ENCODE measurements around the gene ACTBL2. TPM values are rescaled to one million over a fixed set of nuclear protein-coding genes. Genes with fewer than 3 reads are reported as not detected.

The ACTBL2 gene
- total RNA-seq, 1 donor from 2014 or later, result not detected

DNA sequence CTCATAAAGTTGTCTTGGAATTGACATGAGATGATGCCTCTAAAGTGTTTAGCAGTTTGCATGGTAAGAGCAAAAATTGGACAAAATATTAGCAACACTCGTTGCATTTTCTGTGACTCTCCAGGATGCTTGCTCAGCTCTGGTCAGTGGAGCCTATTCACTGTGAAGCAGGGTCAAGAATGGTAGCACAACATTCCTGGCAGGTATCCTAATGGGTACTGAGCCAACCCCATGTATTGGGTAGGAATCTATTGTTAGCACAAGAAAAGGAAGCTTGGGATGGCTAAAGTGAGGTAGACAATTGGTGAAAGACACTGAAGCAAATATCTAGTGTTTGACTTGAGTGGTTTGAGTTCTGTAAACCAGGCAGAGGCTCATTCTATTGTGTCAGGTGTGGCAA is 10.4 kb upstream of the ACTBL2 start:
- Mint-ChIP-seq H3K27me3 (ENCODE audit: unreplicated experiment) (no peaks in the 10 kb centered on the region), H3K27ac (ENCODE audit: unreplicated experiment) (no peak overlapping the region), H3K9me3 (ENCODE audit: unreplicated experiment) (no peaks in the 10 kb centered on the region), H3K36me3 (ENCODE audit: unreplicated experiment) (no peaks in the 10 kb centered on the region), H3K4me3 (ENCODE audit: unreplicated experiment) (no peak overlapping the region), H3K4me1 (ENCODE audit: low read depth, unreplicated experiment) (no peaks in the 10 kb centered on the region)
- TF ChIP-seq, protein P1, sequence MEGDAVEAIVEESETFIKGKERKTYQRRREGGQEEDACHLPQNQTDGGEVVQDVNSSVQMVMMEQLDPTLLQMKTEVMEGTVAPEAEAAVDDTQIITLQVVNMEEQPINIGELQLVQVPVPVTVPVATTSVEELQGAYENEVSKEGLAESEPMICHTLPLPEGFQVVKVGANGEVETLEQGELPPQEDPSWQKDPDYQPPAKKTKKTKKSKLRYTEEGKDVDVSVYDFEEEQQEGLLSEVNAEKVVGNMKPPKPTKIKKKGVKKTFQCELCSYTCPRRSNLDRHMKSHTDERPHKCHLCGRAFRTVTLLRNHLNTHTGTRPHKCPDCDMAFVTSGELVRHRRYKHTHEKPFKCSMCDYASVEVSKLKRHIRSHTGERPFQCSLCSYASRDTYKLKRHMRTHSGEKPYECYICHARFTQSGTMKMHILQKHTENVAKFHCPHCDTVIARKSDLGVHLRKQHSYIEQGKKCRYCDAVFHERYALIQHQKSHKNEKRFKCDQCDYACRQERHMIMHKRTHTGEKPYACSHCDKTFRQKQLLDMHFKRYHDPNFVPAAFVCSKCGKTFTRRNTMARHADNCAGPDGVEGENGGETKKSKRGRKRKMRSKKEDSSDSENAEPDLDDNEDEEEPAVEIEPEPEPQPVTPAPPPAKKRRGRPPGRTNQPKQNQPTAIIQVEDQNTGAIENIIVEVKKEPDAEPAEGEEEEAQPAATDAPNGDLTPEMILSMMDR (IDR thresholded peaks at IDR 0.05; ENCODE audit: partially characterized antibody, unreplicated experiment), result no peak
- DNase-seq, result no peak

DNA sequence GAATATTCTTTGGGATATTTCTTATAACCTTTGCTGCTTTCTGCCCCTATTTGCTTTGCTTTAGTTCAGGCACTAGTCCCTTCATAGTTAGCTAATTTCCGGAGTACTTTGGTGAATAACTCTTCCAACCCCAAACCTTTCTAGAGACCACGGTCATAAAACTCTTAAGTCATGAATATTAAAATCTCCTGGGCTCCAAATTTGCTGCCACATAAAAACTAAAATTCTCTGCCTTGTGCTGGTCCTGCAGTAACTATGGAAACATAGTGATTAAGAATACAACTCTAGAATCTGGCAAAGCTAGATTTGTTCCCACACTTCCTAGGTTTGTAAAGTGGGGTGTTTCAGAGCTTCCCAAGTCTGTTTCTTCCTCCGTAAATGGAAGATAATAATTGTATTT is 10.0 kb upstream of the ACTBL2 start:
- no peak overlapping the region for H3K27ac Mint-ChIP-seq (ENCODE audit: unreplicated experiment)
- TF ChIP-seq, protein P1 (IDR thresholded peaks at IDR 0.05; ENCODE audit: partially characterized antibody, unreplicated experiment), result no peak
- DNase-seq, result no peak
- no peaks in the 10 kb centered on the region for H3K9me3 Mint-ChIP-seq (ENCODE audit: unreplicated experiment)
- no peaks in the 10 kb centered on the region for H3K4me1 Mint-ChIP-seq (ENCODE audit: low read depth, unreplicated experiment)
- no peaks in the 10 kb centered on the region for H3K27me3 Mint-ChIP-seq (ENCODE audit: unreplicated experiment)
- H3K4me3 Mint-ChIP-seq (ENCODE audit: unreplicated experiment), result no peak overlapping the region
- H3K36me3 Mint-ChIP-seq (ENCODE audit: unreplicated experiment), result no peaks in the 10 kb centered on the region

DNA sequence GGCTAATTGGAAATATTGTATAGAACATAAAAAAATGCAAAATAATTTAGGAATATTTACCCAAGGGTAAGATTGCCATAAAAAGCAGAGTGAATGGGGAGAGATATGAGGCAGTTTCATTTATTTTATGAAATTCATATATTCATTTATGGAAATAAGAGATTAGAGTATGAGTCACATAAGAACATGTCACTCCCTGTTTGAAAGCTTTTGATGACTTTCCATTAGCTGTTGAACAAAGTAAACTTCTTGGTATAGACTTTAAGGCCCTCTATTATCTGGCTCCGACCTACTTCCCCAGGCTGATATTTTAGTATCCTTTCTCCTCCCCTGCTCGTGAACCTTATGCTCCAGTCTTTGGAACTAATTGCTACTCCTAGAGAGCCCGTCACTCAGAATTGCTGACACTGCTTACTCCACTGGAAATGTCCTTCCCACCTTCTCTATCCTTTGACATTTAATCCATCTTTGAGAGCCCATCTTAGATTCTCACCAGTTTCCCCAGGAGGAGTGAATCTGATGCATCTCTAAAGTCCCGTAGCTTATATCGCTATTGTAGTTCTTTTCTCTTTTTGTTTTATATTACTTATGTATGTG is 8.9 kb upstream of the ACTBL2 start:
- TF ChIP-seq, protein P1 (IDR thresholded peaks at IDR 0.05; ENCODE audit: partially characterized antibody, unreplicated experiment), result no peak
- no peak for DNase-seq
- Mint-ChIP-seq H3K27ac (ENCODE audit: unreplicated experiment) (no peak overlapping the region), H3K36me3 (ENCODE audit: unreplicated experiment) (no peaks in the 10 kb centered on the region), H3K4me3 (ENCODE audit: unreplicated experiment) (no peak overlapping the region), H3K4me1 (ENCODE audit: low read depth, unreplicated experiment) (no peaks in the 10 kb centered on the region), H3K9me3 (ENCODE audit: unreplicated experiment) (no peaks in the 10 kb centered on the region), H3K27me3 (ENCODE audit: unreplicated experiment) (no peaks in the 10 kb centered on the region)

DNA sequence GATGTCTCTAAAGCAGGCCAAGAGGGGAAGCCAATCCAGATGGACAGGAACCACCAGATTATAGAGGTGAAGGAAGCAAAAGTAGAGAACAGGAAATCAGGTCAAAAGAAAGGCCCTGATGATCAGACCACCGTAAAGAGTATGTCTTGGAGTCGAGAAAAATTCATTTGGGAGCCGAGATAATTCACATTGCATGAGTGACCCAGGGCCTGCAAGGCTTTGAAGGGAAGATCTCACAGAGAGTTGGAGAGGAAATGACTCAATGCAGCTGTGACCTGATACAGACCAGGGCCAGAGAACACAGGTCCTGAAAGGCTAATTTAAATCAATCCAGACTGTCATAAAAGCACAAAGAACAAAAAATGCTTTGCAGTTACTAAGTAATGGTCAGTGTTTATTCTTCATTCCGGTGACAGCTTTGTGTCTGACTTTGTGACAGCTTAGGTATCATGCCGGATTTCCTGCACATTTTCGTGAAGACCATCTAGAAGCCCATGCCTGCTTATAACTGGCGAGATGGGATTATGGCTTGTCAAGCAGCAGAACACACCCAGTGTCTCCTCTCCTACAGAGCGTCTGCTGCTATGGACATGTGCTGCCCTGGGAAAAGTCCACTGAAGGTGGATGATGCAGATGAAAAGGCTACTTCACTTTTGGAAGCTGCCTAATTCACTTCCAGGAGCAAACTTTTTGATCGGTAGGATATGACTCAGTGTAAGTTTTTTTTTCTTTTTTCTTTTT is 5.8 kb upstream of the ACTBL2 start:
- H3K4me1 Mint-ChIP-seq (ENCODE audit: low read depth, unreplicated experiment), result peaks cover 5% of the 10 kb centered on the region
- no peak overlapping the region for H3K27ac Mint-ChIP-seq (ENCODE audit: unreplicated experiment)
- no peak overlapping the region for H3K4me3 Mint-ChIP-seq (ENCODE audit: unreplicated experiment)
- TF ChIP-seq, protein P1 (IDR thresholded peaks at IDR 0.05; ENCODE audit: partially characterized antibody, unreplicated experiment), result no peak
- peaks cover 3% of the 10 kb centered on the region for H3K27me3 Mint-ChIP-seq (ENCODE audit: unreplicated experiment)
- no peak for DNase-seq
- H3K36me3 Mint-ChIP-seq (ENCODE audit: unreplicated experiment), result no peaks in the 10 kb centered on the region
- H3K9me3 Mint-ChIP-seq (ENCODE audit: unreplicated experiment), result no peaks in the 10 kb centered on the region

DNA sequence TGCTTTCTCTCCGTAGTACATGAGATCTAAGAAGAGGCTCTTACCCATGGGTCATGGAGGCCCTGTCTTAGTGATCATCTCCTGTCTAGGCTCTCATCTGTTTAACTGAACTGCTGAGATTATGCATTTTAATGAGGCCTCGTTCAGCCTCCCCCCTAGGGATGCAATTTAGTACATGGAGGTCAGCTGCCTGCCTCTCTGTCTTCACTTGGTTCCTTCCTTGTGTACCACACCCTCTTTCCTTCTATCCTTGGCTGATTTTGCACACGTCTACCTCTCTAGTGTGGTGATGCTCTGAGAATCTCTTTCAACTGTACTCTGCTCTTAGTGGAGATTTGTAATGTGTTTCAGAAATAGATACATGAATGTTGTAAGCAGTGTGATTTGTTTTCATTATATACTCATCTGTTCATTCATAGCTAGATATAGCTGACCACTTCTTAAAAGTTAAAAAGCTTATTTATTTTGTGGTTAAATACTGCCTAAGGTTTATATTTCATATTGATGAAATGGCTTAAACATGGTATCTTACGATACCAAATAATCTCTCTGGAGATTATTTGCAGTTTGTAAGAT is 3.5 kb upstream of the ACTBL2 start:
- peaks cover 3% of the 10 kb centered on the region for H3K27me3 Mint-ChIP-seq (ENCODE audit: unreplicated experiment)
- no peak overlapping the region for H3K4me3 Mint-ChIP-seq (ENCODE audit: unreplicated experiment)
- TF ChIP-seq, protein P1 (IDR thresholded peaks at IDR 0.05; ENCODE audit: partially characterized antibody, unreplicated experiment), result no peak
- H3K4me1 Mint-ChIP-seq (ENCODE audit: low read depth, unreplicated experiment), result peaks cover 5% of the 10 kb centered on the region
- DNase-seq, result no peak
- peaks cover 2% of the 10 kb centered on the region for H3K9me3 Mint-ChIP-seq (ENCODE audit: unreplicated experiment)
- no peak overlapping the region for H3K27ac Mint-ChIP-seq (ENCODE audit: unreplicated experiment)
- no peaks in the 10 kb centered on the region for H3K36me3 Mint-ChIP-seq (ENCODE audit: unreplicated experiment)

Data from glutamatergic neuron (in vitro differentiated cells).